ENCODE data around the gene RPL35A. TPM values are rescaled to one million over a fixed set of nuclear protein-coding genes. Genes with fewer than 3 reads are reported as not detected.

RPL35A gene
- total RNA-seq = 750 and 761 TPM in 2 replicates

GRCh38 chr3:197949778-197950676 lies at the start of gene RPL35A:
RPL35A (plus strand) TSS chr3:197950190; CDS start chr3:197950968, 778 bp downstream.

DNA sequence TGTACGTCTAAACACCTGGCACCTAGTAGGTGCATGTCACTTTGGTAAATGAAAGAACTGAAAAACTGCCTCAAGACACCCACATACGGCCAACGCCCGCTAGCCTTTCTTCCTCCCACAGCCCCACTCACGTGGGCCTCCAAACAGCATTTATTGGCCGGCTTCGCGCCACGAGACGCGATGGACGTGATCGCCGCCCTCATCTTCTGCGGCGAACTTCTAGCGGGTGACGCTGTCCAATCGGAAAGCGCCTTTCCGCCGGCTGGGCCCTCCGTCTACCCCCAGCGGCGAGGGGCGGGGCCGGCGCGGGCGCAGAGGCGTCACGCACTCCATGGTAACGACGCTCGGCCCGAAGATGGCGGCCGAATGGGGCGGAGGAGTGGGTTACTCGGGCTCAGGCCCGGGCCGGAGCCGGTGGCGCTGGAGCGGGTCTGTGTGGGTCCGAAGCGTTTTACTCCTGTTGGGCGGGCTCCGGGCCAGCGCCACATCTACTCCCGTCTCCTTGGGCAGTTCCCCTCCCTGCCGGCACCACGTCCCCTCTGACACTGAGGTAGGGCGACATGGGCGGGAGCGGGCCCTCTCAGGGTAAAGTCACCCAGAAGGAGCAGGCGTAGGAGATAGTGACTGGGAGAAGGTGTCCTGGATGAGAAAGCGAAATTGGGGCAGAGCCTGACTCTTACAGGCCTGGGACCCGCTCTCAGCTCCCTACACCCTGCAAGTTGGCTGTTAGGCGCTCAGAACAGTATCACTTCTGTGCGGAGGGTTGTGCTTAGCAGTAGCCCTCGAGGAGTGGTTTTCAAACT lies 10.1 kb downstream of the RPL35A start, which contains the start of gene LMLN:
Gene LMLN (plus strand): TSS at position 327 of the 803 bp plus-strand sequence. CDS start 29 bp downstream, at position 356.

Other genes with a start within 250 kb of the RPL35A start
- 4.9 and 11.1 TPM in 2 replicates for gene RUBCN, start 213.3 kb upstream of the RPL35A start, total RNA-seq
- 38.0 and 47.3 TPM in 2 replicates for gene FYTTD1, start 200.3 kb upstream of the RPL35A start, total RNA-seq
- 29.5 and 37.7 TPM in 2 replicates for gene LRCH3, start 158.9 kb upstream of the RPL35A start, total RNA-seq
- 3.9 and 5.5 TPM in 2 replicates for gene LMLN, start 10.0 kb downstream of the RPL35A start, total RNA-seq

Measured in epithelial cell of umbilical artery (primary cell).